GM12878 (cell line): ENCODE data around the gene SSBP4. TPM values are rescaled to one million over a fixed set of nuclear protein-coding genes. Genes with fewer than 3 reads are reported as not detected.

Experiments
- ATAC-seq: fragments of 200-7000 bp; cut with Tn5 transposase; 3 replicates; pipeline ENCODE4 v1.9.1; 2020; ENCODE audit warnings: mild to moderate bottlenecking, moderate library complexity
- BruUV-seq: library from RNA; stranded (reverse); fragments of 400-500 nt; replicated peaks from 2 replicates; lab custom pipeline; 2021; lab: Mats Ljungman, UMichigan
- CTCF ChIA-PET: fragments of 300-600 bp; sonication (Branson Sonifier 250); formaldehyde crosslinking; extraction: SDS; loops from one replicate; lab custom pipeline; 2021; ENCODE audit warnings: inconsistent platforms; lab: Yijun Ruan, JAX
- POLR2A ChIA-PET: fragments of 350-600 bp; formaldehyde crosslinking; extraction: SDS; loops from one replicate; lab custom pipeline; 2021; ENCODE audit warnings: inconsistent platforms; lab: Charles Lee
- RAD21 ChIA-PET: fragments of 300-600 bp; sonication (Branson Sonifier 250); formaldehyde crosslinking; loops from one replicate; lab custom pipeline; 2023; ENCODE audit warnings: antibody characterized with exemption; ENCODE audit not compliant: unreplicated experiment; lab: Charles Lee
- SMC1A ChIA-PET: fragments of 300-600 bp; sonication (Branson Sonifier 250); formaldehyde crosslinking; loops from one replicate; lab custom pipeline; 2023; ENCODE audit not compliant: unreplicated experiment, uncharacterized antibody; lab: Charles Lee
- DNase-seq: peaks from one replicate; pipeline ENCODE4 v3.0.0-alpha.2; 2011; ENCODE audit warnings: low read depth, low spot score
- FAIRE-seq: peaks from 3 replicates; lab custom pipeline; 2011; peaks lifted over from hg19 to GRCh38; lab: Jason Lieb, UNC
- H2AFZ ChIP-seq: 2 replicates; pipeline ENCODE4 v1.6.0; 2011; ENCODE audit warnings: low read depth, low read length, control low read depth; ENCODE audit not compliant: control insufficient read depth
- H3K27ac ChIP-seq: 2 replicates; pipeline ENCODE4 v1.5.1; 2011; ENCODE audit warnings: control low read depth; ENCODE audit not compliant: control insufficient read depth, insufficient read depth
- H3K27me3 ChIP-seq, 2 experiments: replicated peaks in 1 of 2; 2 replicates each; pipeline versions ENCODE4 v1.6.0 to v1.6.1; 2011; ENCODE audit warnings: low read length in 1 of 2; ENCODE audit not compliant: control insufficient read depth in 2 of 2, insufficient read depth in 2 of 2
- H3K36me3 ChIP-seq, 2 experiments: 2 replicates each; pipeline ENCODE4 v1.5.1; 2011; ENCODE audit warnings: low read length in 1 of 2; ENCODE audit not compliant: control insufficient read depth in 2 of 2, insufficient read depth in 2 of 2
- H3K4me1 ChIP-seq: 2 replicates; pipeline ENCODE4 v1.6.1; 2011; ENCODE audit warnings: mild to moderate bottlenecking, low read length, moderate library complexity, mixed read lengths; ENCODE audit not compliant: control insufficient read depth, insufficient read depth
- H3K4me2 ChIP-seq: 2 replicates; pipeline ENCODE4 v1.6.0; 2011; ENCODE audit warnings: control low read depth; ENCODE audit not compliant: control insufficient read depth, insufficient read depth
- H3K4me3 ChIP-seq: fragments of 200-600 bp; sonication (generic); 2 replicates; pipeline ENCODE4 v1.5.1; 2016
- H3K79me2 ChIP-seq: 2 replicates; pipeline ENCODE4 v1.6.0; 2011; ENCODE audit warnings: low read length; ENCODE audit not compliant: control insufficient read depth, insufficient read depth
- H3K9ac ChIP-seq: 2 replicates; pipeline ENCODE4 v1.8.0; 2011; ENCODE audit warnings: low read length, control low read depth, mixed read lengths; ENCODE audit not compliant: control insufficient read depth, insufficient read depth
- H3K9me3 ChIP-seq: replicated peaks from 3 replicates; pipeline ENCODE4 v1.5.1; 2011; ENCODE audit warnings: mild to moderate bottlenecking, low read length; ENCODE audit not compliant: control insufficient read depth, insufficient read depth
- H4K20me1 ChIP-seq: 2 replicates; pipeline ENCODE4 v1.6.0; 2011; ENCODE audit not compliant: control insufficient read depth, insufficient read depth
- BHLHE40 ChIP-seq, 2 experiments: fragments of 450-650 bp in 1 of 2; IDR thresholded peaks; 2 replicates each; pipeline ENCODE4 v1.6.1; 2011 to 2017; ENCODE audit warnings: low read depth in 2 of 2, borderline replicate concordance in 1 of 2, improper control_type of control experiment in 1 of 2, low read length in 1 of 2, mild to moderate bottlenecking in 1 of 2
- CEBPB ChIP-seq, 2 experiments: fragments of 150-350 bp in 1 of 2; IDR thresholded peaks; 2 replicates each; pipeline ENCODE4 v1.6.1; 2012 to 2014; ENCODE audit warnings: low read depth in 2 of 2, low read length in 2 of 2, borderline replicate concordance in 1 of 2, inconsistent platforms in 1 of 2
- DPF2 ChIP-seq: fragments of 450-650 bp; IDR thresholded peaks from 2 replicates; pipeline ENCODE4 v1.6.1; 2017; ENCODE audit warnings: mild to moderate bottlenecking
- HDAC6 ChIP-seq: fragments of 200-600 bp; sonication (generic); IDR thresholded peaks from one replicate; pipeline ENCODE4 v1.8.0; 2017; ENCODE audit warnings: antibody characterized with exemption; ENCODE audit not compliant: unreplicated experiment
- JUNB ChIP-seq: IDR thresholded peaks from 2 replicates; pipeline ENCODE4 v1.6.1; 2016; ENCODE audit warnings: antibody characterized with exemption, mild to moderate bottlenecking
- NRF1 ChIP-seq: conservative IDR thresholded peaks from 2 replicates; pipeline ENCODE4 v1.6.1; 2011; ENCODE audit warnings: mild to moderate bottlenecking, low read depth, low read length, improper control_type of control experiment
- PAX5 ChIP-seq: IDR thresholded peaks from 2 replicates; pipeline ENCODE4 v1.6.1; 2011; ENCODE audit warnings: low read depth, low read length, borderline replicate concordance
- SP1 ChIP-seq: IDR thresholded peaks from one replicate; pipeline ENCODE4 v1.6.1; 2011; ENCODE audit warnings: low read depth, low read length
- STAT1 ChIP-seq: fragments of 450-650 bp; conservative IDR thresholded peaks from 2 replicates; pipeline ENCODE4 v1.6.1; 2014; ENCODE audit warnings: antibody characterized with exemption, mild to moderate bottlenecking
- ZBED1 ChIP-seq: IDR thresholded peaks from 2 replicates; pipeline ENCODE4 v1.6.1; 2016; ENCODE audit warnings: borderline replicate concordance
- WGBS: methylation state at CpG from one replicate; pipeline ENCODE4 v1.1.6; 2016; ENCODE audit warnings: low lambda C conversion rate; ENCODE audit not compliant: insufficient replicate concordance, insufficient coverage; ENCODE audit errors: missing lambda C conversion rate; 5-methylcytosine and 5-hydroxymethylcytosine counted together
- in situ Hi-C: fragments of 300-500 bp; cut with MboI; formaldehyde crosslinking; loops from 9 replicates; pipeline ENCODE4 v1.14.3; 2018; ENCODE audit warnings: mixed read lengths
- intact Hi-C: fragments of 100-400 bp; cut with micrococcal nuclease; formaldehyde crosslinking; loops from one replicate; pipeline ENCODE4 v1.14.2; 2022; ENCODE audit not compliant: unreplicated experiment
- polyA plus RNA-seq, 11 experiments: library from polyadenylated mRNA; depleted of rRNA in 4 of 11; unstranded in 6 of 11; stranded (reverse) in 5 of 11; fragments of >200 nt; fragmentation: Nextera tagmentation in 4 of 11; fragmentation: Illumina TruSeq in 1 of 11; extraction: Ambion mirVana in 4 of 11; extraction: Trizol in 1 of 11; gene quantifications; 1 replicate in 1 of 11; 2 replicates in 10 of 11; pipeline versions ENCODE4 v1.2.1 to v1.2.3, GENCODE V29; 2011 to 2016; ENCODE audit warnings: inconsistent platforms in 2 of 11, missing spikeins in 2 of 11, low read depth in 1 of 11
- total RNA-seq, 4 experiments: library from RNA; depleted of rRNA in 3 of 4; stranded (reverse); fragments of >200 nt in 3 of 4; fragmentation: Illumina TruSeq in 1 of 4; extraction: Trizol in 1 of 4; gene quantifications; 2 replicates each; pipeline versions ENCODE4 v1.2.1 to v1.2.3, GENCODE V29; 2013 to 2021
- TF ChIP-seq, protein P1 (sequence below): IDR thresholded peaks from 2 replicates; pipeline ENCODE4 v1.6.1; 2011; ENCODE audit warnings: mild to moderate bottlenecking, low read depth, low read length, moderate library complexity; ENCODE audit not compliant: insufficient replicate concordance
- TF ChIP-seq, protein P2 (sequence below): fragments of 450-650 bp; IDR thresholded peaks from 2 replicates; pipeline ENCODE4 v1.6.1; 2017; ENCODE audit warnings: mild to moderate bottlenecking
- TF ChIP-seq, protein P3 (sequence below): fragments of 450-650 bp; IDR thresholded peaks from 2 replicates; pipeline ENCODE4 v1.6.1; 2017; ENCODE audit warnings: mild to moderate bottlenecking, moderate library complexity

The SSBP4 gene
- total and polyA plus RNA-seq, 10 of the 15 experiments (the other 5 are each of a cell fraction or from before 2014, with no cell fraction given), result 0.37 to 150 (median 38.9) TPM

DNA sequence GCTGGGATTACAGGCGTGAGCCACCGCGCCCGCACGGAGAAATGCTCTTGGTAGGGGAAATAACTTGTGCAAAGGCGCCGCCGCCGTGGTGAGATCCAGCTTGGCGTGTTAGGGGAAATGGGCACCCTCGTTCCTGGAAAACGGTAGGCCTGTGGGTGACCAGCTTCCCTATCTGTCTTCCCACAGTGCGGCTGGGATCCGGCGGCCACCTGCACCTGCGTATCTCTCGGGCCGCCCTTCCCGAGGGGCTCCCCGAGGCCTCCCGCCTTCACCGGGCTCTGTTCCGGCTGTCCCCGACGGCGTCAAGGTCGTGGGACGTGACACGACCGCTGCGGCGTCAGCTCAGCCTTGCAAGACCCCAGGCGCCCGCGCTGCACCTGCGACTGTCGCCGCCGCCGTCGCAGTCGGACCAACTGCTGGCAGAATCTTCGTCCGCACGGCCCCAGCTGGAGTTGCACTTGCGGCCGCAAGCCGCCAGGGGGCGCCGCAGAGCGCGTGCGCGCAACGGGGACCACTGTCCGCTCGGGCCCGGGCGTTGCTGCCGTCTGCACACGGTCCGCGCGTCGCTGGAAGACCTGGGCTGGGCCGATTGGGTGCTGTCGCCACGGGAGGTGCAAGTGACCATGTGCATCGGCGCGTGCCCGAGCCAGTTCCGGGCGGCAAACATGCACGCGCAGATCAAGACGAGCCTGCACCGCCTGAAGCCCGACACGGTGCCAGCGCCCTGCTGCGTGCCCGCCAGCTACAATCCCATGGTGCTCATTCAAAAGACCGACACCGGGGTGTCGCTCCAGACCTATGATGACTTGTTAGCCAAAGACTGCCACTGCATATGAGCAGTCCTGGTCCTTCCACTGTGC is 30.9 kb upstream of the SSBP4 start:
- Histone ChIP-seq H3K4me3 (peak overlapping the region; percentile 50; the same call in 1 of the 2 replicates), H3K79me2 (no peaks in the 10 kb centered on the region), H3K9ac (peak overlapping the region; percentile 35; the same call in 1 of the 2 replicates), H3K4me1 (peaks cover 16% of the 10 kb centered on the region), H3K27me3 (peaks cover 0 to 3% of the 10 kb centered on the region in 2 experiments; a peak in 3 of 4 replicates), H3K4me2 (peak overlapping the region; percentile 87), H3K27ac (no peak overlapping the region), H2AFZ (peak overlapping the region; percentile 71), H3K36me3 (no peaks in the 10 kb centered on the region), H3K9me3 (no peaks in the 10 kb centered on the region; the same call in 2 of the 3 replicates), H4K20me1 (no peaks in the 10 kb centered on the region)
- CTCF ChIA-PET, result interaction anchor here (0.7 to 9.4 kb wide), 30 partner anchors 8 to 531 kb away, joined by 3 to 144 read pairs (median 4); partner anchors contain the start of genes COPE, DDX49, LRRC25 and SSBP4
- intact Hi-C loops, result loop anchor here (1.0 kb wide), 1 partner anchor 20 kb away; no protein-coding TSS in a partner anchor
- WGBS, result 7% methylated on average over 86 of the region's 86 CpGs
- DNase-seq (peak; percentile 60), FAIRE-seq (no peak), ATAC-seq (peak; percentile 94)
- BruUV-seq, result no TSS peak
- in situ Hi-C loops, result no loop called here
- RAD21 ChIA-PET, result interaction anchor here (0.6 to 5.5 kb wide), 12 partner anchors 11 to 240 kb away, joined by 3 to 63 read pairs (median 4); partner anchors contain the start of genes LSM4 and SSBP4
- SMC1A ChIA-PET, result interaction anchor here (0.8 to 4.7 kb wide), 17 partner anchors 9 to 65 kb away, joined by 3 to 60 read pairs (median 4); partner anchors contain the start of genes LRRC25 and SSBP4
- POLR2A ChIA-PET, result interaction anchor here (0.5 to 2.5 kb wide), 8 partner anchors 9 to 120 kb away, joined by 3 to 15 read pairs (median 4); partner anchors contain the start of genes JUND and LRRC25
- TF ChIP-seq JUNB (no peak), SP1 (peak; percentile 23), CEBPB (IDR thresholded peaks at IDR 0.05; ENCODE audit: borderline replicate concordance in 1 of 2, low read depth in 2 of 2, low read length in 2 of 2) (no peak), DPF2 (peak; percentile 73), PAX5 (peak; percentile 65; the same call in 1 of the 2 replicates), BHLHE40 (IDR thresholded peaks at IDR 0.05; ENCODE audit: borderline replicate concordance in 1 of 2, low read depth in 2 of 2, low read length in 1 of 2) (peak; percentile 73 to 91; a peak in 3 of 4 replicates), STAT1 (peak; percentile 81; the same call in 1 of the 2 replicates), NRF1 (0 out of 2 replicates have a peak, but pooled peaks have one; percentile 17), ZBED1 (0 out of 2 replicates have a peak, but pooled peaks have one; percentile 36), HDAC6 (no peak)
- TF ChIP-seq, protein P1, sequence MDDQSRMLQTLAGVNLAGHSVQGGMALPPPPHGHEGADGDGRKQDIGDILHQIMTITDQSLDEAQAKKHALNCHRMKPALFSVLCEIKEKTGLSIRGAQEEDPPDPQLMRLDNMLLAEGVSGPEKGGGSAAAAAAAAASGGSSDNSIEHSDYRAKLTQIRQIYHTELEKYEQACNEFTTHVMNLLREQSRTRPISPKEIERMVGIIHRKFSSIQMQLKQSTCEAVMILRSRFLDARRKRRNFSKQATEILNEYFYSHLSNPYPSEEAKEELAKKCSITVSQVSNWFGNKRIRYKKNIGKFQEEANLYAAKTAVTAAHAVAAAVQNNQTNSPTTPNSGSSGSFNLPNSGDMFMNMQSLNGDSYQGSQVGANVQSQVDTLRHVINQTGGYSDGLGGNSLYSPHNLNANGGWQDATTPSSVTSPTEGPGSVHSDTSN, result peak; percentile 13
- TF ChIP-seq, protein P2, sequence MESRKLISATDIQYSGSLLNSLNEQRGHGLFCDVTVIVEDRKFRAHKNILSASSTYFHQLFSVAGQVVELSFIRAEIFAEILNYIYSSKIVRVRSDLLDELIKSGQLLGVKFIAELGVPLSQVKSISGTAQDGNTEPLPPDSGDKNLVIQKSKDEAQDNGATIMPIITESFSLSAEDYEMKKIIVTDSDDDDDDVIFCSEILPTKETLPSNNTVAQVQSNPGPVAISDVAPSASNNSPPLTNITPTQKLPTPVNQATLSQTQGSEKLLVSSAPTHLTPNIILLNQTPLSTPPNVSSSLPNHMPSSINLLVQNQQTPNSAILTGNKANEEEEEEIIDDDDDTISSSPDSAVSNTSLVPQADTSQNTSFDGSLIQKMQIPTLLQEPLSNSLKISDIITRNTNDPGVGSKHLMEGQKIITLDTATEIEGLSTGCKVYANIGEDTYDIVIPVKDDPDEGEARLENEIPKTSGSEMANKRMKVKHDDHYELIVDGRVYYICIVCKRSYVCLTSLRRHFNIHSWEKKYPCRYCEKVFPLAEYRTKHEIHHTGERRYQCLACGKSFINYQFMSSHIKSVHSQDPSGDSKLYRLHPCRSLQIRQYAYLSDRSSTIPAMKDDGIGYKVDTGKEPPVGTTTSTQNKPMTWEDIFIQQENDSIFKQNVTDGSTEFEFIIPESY, result peak; percentile 75
- TF ChIP-seq, protein P3, sequence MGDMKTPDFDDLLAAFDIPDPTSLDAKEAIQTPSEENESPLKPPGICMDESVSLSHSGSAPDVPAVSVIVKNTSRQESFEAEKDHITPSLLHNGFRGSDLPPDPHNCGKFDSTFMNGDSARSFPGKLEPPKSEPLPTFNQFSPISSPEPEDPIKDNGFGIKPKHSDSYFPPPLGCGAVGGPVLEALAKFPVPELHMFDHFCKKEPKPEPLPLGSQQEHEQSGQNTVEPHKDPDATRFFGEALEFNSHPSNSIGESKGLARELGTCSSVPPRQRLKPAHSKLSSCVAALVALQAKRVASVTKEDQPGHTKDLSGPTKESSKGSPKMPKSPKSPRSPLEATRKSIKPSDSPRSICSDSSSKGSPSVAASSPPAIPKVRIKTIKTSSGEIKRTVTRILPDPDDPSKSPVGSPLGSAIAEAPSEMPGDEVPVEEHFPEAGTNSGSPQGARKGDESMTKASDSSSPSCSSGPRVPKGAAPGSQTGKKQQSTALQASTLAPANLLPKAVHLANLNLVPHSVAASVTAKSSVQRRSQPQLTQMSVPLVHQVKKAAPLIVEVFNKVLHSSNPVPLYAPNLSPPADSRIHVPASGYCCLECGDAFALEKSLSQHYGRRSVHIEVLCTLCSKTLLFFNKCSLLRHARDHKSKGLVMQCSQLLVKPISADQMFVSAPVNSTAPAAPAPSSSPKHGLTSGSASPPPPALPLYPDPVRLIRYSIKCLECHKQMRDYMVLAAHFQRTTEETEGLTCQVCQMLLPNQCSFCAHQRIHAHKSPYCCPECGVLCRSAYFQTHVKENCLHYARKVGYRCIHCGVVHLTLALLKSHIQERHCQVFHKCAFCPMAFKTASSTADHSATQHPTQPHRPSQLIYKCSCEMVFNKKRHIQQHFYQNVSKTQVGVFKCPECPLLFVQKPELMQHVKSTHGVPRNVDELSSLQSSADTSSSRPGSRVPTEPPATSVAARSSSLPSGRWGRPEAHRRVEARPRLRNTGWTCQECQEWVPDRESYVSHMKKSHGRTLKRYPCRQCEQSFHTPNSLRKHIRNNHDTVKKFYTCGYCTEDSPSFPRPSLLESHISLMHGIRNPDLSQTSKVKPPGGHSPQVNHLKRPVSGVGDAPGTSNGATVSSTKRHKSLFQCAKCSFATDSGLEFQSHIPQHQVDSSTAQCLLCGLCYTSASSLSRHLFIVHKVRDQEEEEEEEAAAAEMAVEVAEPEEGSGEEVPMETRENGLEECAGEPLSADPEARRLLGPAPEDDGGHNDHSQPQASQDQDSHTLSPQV, result 0 out of 2 replicates have a peak, but pooled peaks have one; percentile 27
